GM19397 (cell line): Measurements from ENCODE around the gene FYB2.

Experiments
- ATAC-seq: cut with Tn5 transposase; IDR thresholded peaks from one replicate; pipeline ENCODE4 v1.9.1; 2021; ENCODE audit warnings: mild to moderate bottlenecking, moderate library complexity; ENCODE audit not compliant: unreplicated experiment

FYB2 gene

GRCh38 chr1:56719171-56719570, 100.0 kb downstream of the FYB2 start:
- ATAC-seq: no peak

- ATAC-seq: no peak
These were observed 104.0 kb downstream of the FYB2 start for GRCh38 chr1:56715156-56715555.

GRCh38 chr1:56713112-56713511, 106.1 kb downstream of the FYB2 start:
- ATAC-seq: no peak

GRCh38 chr1:56712150-56712549, 107.1 kb downstream of the FYB2 start:
- no peak for ATAC-seq

- ATAC-seq: no peak
These were observed 108.6 kb downstream of the FYB2 start for GRCh38 chr1:56710646-56711045.

- no peak for ATAC-seq
These were observed 109.2 kb downstream of the FYB2 start for GRCh38 chr1:56709995-56710394.

- ATAC-seq: no peak
These were observed 109.8 kb downstream of the FYB2 start for GRCh38 chr1:56709269-56709880.

GRCh38 chr1:56707379-56707778, 111.8 kb downstream of the FYB2 start:
- no peak for ATAC-seq

- no peak for ATAC-seq
These were observed 115.5 kb downstream of the FYB2 start for GRCh38 chr1:56703747-56704146.

GRCh38 chr1:56696663-56697062, 122.5 kb downstream of the FYB2 start:
- no peak for ATAC-seq

GRCh38 chr1:56688522-56689026, 130.6 kb downstream of the FYB2 start:
- ATAC-seq: no peak

GRCh38 chr1:56686169-56686568, 133.0 kb downstream of the FYB2 start:
- no peak for ATAC-seq

- ATAC-seq: no peak
These were observed 135.6 kb downstream of the FYB2 start for GRCh38 chr1:56683569-56683968.

GRCh38 chr1:56676571-56677035, 142.6 kb downstream of the FYB2 start:
- ATAC-seq: no peak

GRCh38 chr1:56675763-56676162, 143.4 kb downstream of the FYB2 start:
- no peak for ATAC-seq

GRCh38 chr1:56672579-56672978, 146.6 kb downstream of the FYB2 start:
- ATAC-seq: no peak

- no peak for ATAC-seq
These were observed 147.7 kb downstream of the FYB2 start for GRCh38 chr1:56671542-56671941.

- no peak for ATAC-seq
These were observed 148.1 kb downstream of the FYB2 start for GRCh38 chr1:56671085-56671484.

GRCh38 chr1:56670350-56670749, 148.9 kb downstream of the FYB2 start:
- no peak for ATAC-seq
